ENCODE data around the gene WDR7. TPM values are rescaled to one million over a fixed set of nuclear protein-coding genes. Genes with fewer than 3 reads are reported as not detected.

Gene WDR7
- total RNA-seq, 2 donors from 2014 or later, result 22.3 to 24.0 TPM

DNA sequence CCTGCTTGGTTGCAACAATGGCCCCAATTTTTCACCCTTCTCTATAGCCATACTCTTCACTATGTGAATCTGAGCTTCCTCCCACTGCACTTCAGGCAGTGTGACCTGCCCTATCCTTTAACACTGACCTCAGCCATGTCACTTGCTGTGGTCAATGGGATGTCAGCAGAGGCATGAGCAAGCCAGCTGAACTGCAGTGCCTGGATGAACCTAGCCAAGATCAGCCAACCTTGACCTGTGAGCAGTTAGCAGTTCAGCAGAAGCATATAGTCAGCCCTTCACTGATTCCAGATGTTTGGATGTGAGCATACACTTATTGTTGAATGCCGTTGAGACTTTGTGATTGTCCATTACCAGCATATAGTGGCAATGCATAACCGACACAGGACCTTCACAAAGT is 432.3 kb downstream of the WDR7 start:
- no peak for DNase-seq (ENCODE audit: low spot score)
- no peak overlapping the region for H3K27ac ChIP-seq
- no peaks in the 10 kb centered on the region for H3K27me3 ChIP-seq
- H3K4me3 ChIP-seq, result no peak overlapping the region
- no peaks in the 10 kb centered on the region for H3K9me3 ChIP-seq
- no peaks in the 10 kb centered on the region for H3K36me3 ChIP-seq
- H3K4me1 ChIP-seq, result no peaks in the 10 kb centered on the region
- no peak for TF ChIP-seq CTCF (IDR thresholded peaks at IDR 0.05)

- Histone ChIP-seq H3K27ac (no peak overlapping the region), H3K27me3 (no peaks in the 10 kb centered on the region), H3K4me3 (no peak overlapping the region), H3K4me1 (no peaks in the 10 kb centered on the region), H3K36me3 (no peaks in the 10 kb centered on the region), H3K9me3 (no peaks in the 10 kb centered on the region)
- TF ChIP-seq CTCF (IDR thresholded peaks at IDR 0.05), result no peak
- no peak for DNase-seq (ENCODE audit: low spot score)
Measured at GRCh38 chr18:57084331-57085271, 433.4 kb downstream of the WDR7 start.

- TF ChIP-seq CTCF (IDR thresholded peaks at IDR 0.05), result no peak
- no peaks in the 10 kb centered on the region for H3K9me3 ChIP-seq
- no peak overlapping the region for H3K4me3 ChIP-seq
- no peaks in the 10 kb centered on the region for H3K27me3 ChIP-seq
- no peak overlapping the region for H3K27ac ChIP-seq
- DNase-seq (ENCODE audit: low spot score), result no peak
- no peaks in the 10 kb centered on the region for H3K36me3 ChIP-seq
- no peaks in the 10 kb centered on the region for H3K4me1 ChIP-seq
Measured at GRCh38 chr18:57085371-57085770, 434.2 kb downstream of the WDR7 start.

DNA sequence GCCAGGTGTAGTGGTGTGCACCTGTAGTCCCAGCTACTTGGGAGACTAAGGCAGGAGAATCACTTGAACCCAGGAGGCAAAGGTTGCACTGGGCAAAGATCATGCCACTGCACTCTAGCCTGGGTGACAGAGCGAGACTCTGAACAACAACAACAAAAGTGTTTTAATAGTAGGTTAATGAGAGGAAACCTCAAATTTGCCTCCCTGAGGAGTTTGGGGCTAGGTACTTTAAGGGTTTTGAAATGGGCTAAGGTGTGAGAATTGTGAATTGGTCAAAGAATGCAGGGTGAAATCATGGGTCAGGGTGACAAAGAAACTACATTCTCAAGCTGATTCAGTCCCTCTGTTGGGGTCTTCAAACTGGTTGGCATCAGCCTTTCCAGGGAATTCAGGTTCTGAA is 435.0 kb downstream of the WDR7 start:
- Histone ChIP-seq H3K27me3 (no peaks in the 10 kb centered on the region), H3K4me3 (no peak overlapping the region), H3K9me3 (no peaks in the 10 kb centered on the region), H3K36me3 (no peaks in the 10 kb centered on the region), H3K4me1 (no peaks in the 10 kb centered on the region), H3K27ac (no peak overlapping the region)
- no peak for DNase-seq (ENCODE audit: low spot score)
- no peak for TF ChIP-seq CTCF (IDR thresholded peaks at IDR 0.05)

Other genes with a start within 250 kb of the WDR7 start
- 10 to 100 TPM; 45.8 to 59.1 TPM for gene TXNL1, start 12.8 kb upstream of the WDR7 start, total RNA-seq

Measured in right atrium auricular region (tissue), 2 donors.